ENCODE data around the gene IFNAR1. TPM values are rescaled to one million over a fixed set of nuclear protein-coding genes. Genes with fewer than 3 reads are reported as not detected.

Gene IFNAR1
- total and polyA plus RNA-seq, 9 of the 15 experiments (the other 6 are each of a cell fraction or from before 2014, with no cell fraction given): 8.6 to 31.8 (median 14.8) TPM

DNA sequence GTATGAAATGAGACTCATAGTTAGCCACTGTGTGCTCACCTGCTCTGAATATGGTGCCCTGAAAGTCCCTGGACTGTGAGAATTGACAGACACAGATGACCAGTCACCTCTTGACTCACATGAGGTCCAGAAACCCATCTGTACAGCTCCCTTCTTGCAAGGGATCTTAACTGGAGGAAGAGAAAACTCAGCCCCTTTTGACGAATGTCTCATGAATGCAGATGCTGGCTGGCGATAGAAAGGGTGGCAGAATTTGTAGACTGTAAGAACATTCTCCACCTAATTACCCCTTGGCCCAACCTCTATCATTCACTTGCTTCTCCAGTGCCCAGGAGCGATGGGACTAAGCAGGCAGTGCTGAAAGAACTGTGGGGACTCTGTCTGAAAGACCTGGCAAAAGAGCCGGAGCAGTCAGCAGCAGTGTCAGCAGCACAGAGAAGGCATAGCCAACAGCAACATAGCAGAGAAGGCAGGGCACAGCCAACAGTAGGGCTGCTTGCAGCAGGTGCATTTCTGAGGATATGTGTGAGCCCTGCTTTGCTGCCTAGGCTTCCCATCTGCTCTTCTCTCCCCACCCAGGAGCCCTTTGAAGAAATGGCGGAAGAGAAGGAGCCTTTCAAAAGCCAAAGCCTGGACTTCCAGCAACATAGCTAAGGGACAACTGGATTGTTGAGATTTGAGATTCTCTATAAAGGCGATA lies 52.6 kb downstream of the IFNAR1 start (continued):
- TF ChIP-seq, protein P1, sequence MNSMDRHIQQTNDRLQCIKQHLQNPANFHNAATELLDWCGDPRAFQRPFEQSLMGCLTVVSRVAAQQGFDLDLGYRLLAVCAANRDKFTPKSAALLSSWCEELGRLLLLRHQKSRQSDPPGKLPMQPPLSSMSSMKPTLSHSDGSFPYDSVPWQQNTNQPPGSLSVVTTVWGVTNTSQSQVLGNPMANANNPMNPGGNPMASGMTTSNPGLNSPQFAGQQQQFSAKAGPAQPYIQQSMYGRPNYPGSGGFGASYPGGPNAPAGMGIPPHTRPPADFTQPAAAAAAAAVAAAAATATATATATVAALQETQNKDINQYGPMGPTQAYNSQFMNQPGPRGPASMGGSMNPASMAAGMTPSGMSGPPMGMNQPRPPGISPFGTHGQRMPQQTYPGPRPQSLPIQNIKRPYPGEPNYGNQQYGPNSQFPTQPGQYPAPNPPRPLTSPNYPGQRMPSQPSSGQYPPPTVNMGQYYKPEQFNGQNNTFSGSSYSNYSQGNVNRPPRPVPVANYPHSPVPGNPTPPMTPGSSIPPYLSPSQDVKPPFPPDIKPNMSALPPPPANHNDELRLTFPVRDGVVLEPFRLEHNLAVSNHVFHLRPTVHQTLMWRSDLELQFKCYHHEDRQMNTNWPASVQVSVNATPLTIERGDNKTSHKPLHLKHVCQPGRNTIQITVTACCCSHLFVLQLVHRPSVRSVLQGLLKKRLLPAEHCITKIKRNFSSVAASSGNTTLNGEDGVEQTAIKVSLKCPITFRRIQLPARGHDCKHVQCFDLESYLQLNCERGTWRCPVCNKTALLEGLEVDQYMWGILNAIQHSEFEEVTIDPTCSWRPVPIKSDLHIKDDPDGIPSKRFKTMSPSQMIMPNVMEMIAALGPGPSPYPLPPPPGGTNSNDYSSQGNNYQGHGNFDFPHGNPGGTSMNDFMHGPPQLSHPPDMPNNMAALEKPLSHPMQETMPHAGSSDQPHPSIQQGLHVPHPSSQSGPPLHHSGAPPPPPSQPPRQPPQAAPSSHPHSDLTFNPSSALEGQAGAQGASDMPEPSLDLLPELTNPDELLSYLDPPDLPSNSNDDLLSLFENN (IDR thresholded peaks at IDR 0.05; ENCODE audit: low read depth in 2 of 2, low read length in 2 of 2): no peak
- TF ChIP-seq TBP (optimal IDR thresholded peaks at IDR 0.05; ENCODE audit: low read depth, low read length) (no peak), TBL1XR1 (IDR thresholded peaks at IDR 0.05; ENCODE audit: low read length in 2 of 2) (no peak), CHCHD3 (CRISPR knock-in tag; IDR thresholded peaks at IDR 0.05) (no peak), KDM5B (IDR thresholded peaks at IDR 0.05; ENCODE audit: insufficient replicate concordance, low read depth, low read length) (no peak), NCOA1 (IDR thresholded peaks at IDR 0.05; ENCODE audit: low read depth) (no peak), FOS (IDR thresholded peaks at IDR 0.05; ENCODE audit: extremely low read depth, insufficient read length) (no peak), ZNF318 (IDR thresholded peaks at IDR 0.05; ENCODE audit: borderline replicate concordance in 1 of 2, low read depth in 1 of 2) (no peak), FOXA1 (IDR thresholded peaks at IDR 0.05; ENCODE audit: borderline replicate concordance) (no peak)
- TF ChIP-seq, protein P2, sequence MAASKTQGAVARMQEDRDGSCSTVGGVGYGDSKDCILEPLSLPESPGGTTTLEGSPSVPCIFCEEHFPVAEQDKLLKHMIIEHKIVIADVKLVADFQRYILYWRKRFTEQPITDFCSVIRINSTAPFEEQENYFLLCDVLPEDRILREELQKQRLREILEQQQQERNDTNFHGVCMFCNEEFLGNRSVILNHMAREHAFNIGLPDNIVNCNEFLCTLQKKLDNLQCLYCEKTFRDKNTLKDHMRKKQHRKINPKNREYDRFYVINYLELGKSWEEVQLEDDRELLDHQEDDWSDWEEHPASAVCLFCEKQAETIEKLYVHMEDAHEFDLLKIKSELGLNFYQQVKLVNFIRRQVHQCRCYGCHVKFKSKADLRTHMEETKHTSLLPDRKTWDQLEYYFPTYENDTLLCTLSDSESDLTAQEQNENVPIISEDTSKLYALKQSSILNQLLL (CRISPR knock-in tag; IDR thresholded peaks at IDR 0.05; ENCODE audit: borderline replicate concordance): no peak
